HepG2 (cell line): ENCODE results near the gene DUOXA1. TPM values are rescaled to one million over a fixed set of nuclear protein-coding genes. Genes with fewer than 3 reads are reported as not detected.

Experiments
- ATAC-seq: fragments of 200-7000 bp; cut with Tn5 transposase; 3 replicates; pipeline ENCODE4 v1.9.1; 2020; ENCODE audit warnings: mild to moderate bottlenecking, moderate library complexity
- BruUV-seq: library from RNA; stranded (reverse); fragments of 400-500 nt; replicated peaks from 2 replicates; lab custom pipeline; 2021; lab: Mats Ljungman, UMichigan
- CTCF ChIA-PET: fragments of 300-600 bp; formaldehyde crosslinking; extraction: SDS; loops from one replicate; lab custom pipeline; 2021; ENCODE audit warnings: low total read pairs, inconsistent platforms, low intra/inter-chr PET ratio; lab: Yijun Ruan, JAX
- POLR2A ChIA-PET: fragments of 350-600 bp; sonication (Branson Sonifier 250); formaldehyde crosslinking; loops from one replicate; lab custom pipeline; 2020; ENCODE audit warnings: antibody characterized with exemption, inconsistent platforms; lab: Yijun Ruan, JAX
- DNase-seq: peaks from one replicate; pipeline ENCODE4 v3.0.0-alpha.2; 2015; ENCODE audit warnings: low spot score
- FAIRE-seq: peaks from 3 replicates; lab custom pipeline; 2011; peaks lifted over from hg19 to GRCh38; lab: Jason Lieb, UNC
- H2AFZ ChIP-seq: one replicate; pipeline ENCODE4 v1.6.1; 2011; ENCODE audit warnings: low read length, inconsistent platforms
- H3K27ac ChIP-seq: fragments of 300-600 bp; 3 replicates; pipeline ENCODE4 v1.8.0; 2011; ENCODE audit warnings: mixed run types, mild to moderate bottlenecking, mixed read lengths, low read length, inconsistent platforms; ENCODE audit not compliant: insufficient read depth; ENCODE audit errors: extremely low read length
- H3K27me3 ChIP-seq, 2 experiments: fragments of 200-600 bp in 1 of 2; 2 replicates in 1 of 2; 3 replicates in 1 of 2; pipeline versions ENCODE4 v1.6.0 to v1.8.0; 2011; ENCODE audit warnings: low read length in 2 of 2, mild to moderate bottlenecking in 2 of 2, moderate library complexity in 2 of 2, inconsistent platforms in 1 of 2; ENCODE audit not compliant: insufficient read depth in 2 of 2, control insufficient read depth in 1 of 2
- H3K36me3 ChIP-seq, 2 experiments: fragments of 200-600 bp in 1 of 2; replicated peaks in 1 of 2; 2 replicates in 1 of 2; 3 replicates in 1 of 2; pipeline versions ENCODE4 v1.5.1 to v1.8.0; 2011; ENCODE audit warnings: low read length in 2 of 2, inconsistent platforms in 1 of 2; ENCODE audit not compliant: insufficient read depth in 2 of 2, control insufficient read depth in 1 of 2
- H3K4me1 ChIP-seq: 2 replicates; pipeline ENCODE4 v1.5.1; 2012; ENCODE audit warnings: low read length, inconsistent platforms; ENCODE audit not compliant: insufficient read depth
- H3K4me2 ChIP-seq: 2 replicates; pipeline ENCODE4 v1.6.0; 2011; ENCODE audit warnings: low read depth, low read length, inconsistent platforms
- H3K4me3 ChIP-seq, 3 experiments: fragments of 200-600 bp in 1 of 3; sonication (generic), shearing (Covaris generic) in 1 of 3; replicated peaks in 1 of 3; 2 replicates each; pipeline ENCODE4 v1.5.1; 2011 to 2016; ENCODE audit warnings: low read length in 3 of 3, inconsistent platforms in 2 of 3, low read depth in 2 of 3, mild to moderate bottlenecking in 2 of 3, control low read depth in 1 of 3, mixed read lengths in 1 of 3; ENCODE audit not compliant: insufficient read depth in 1 of 3
- H3K79me2 ChIP-seq: one replicate; pipeline ENCODE4 v1.6.1; 2011; ENCODE audit warnings: low read length, inconsistent platforms; ENCODE audit not compliant: insufficient read depth
- H3K9ac ChIP-seq: 2 replicates; pipeline ENCODE4 v1.6.0; 2011; ENCODE audit warnings: mild to moderate bottlenecking, low read depth, low read length, inconsistent platforms; ENCODE audit not compliant: insufficient read depth
- H3K9me3 ChIP-seq: 2 replicates; pipeline ENCODE4 v1.5.1; 2012; ENCODE audit warnings: mild to moderate bottlenecking, low read length
- H4K20me1 ChIP-seq: 2 replicates; pipeline ENCODE4 v1.6.0; 2011; ENCODE audit warnings: inconsistent platforms, mild to moderate bottlenecking, low read length, moderate library complexity; ENCODE audit not compliant: insufficient read depth
- ATF7-NPFF ChIP-seq: sonication (generic); formaldehyde crosslinking; IDR thresholded peaks from 2 replicates; pipeline ENCODE4 v1.8.1; 2023; ENCODE audit warnings: mild to moderate bottlenecking, low read depth, missing genetic modification reagents, moderate library complexity
- CREBL2 ChIP-seq: sonication (generic); formaldehyde crosslinking; IDR thresholded peaks from 2 replicates; pipeline ENCODE4 v1.8.1; 2023; ENCODE audit warnings: missing genetic modification reagents, mild to moderate bottlenecking, borderline replicate concordance
- ELF3 ChIP-seq: IDR thresholded peaks from 2 replicates; pipeline ENCODE4 v1.6.1; 2016; ENCODE audit warnings: missing genetic modification reagents, missing compliant biosample characterization
- HOXA9 ChIP-seq: sonication (generic); formaldehyde crosslinking; IDR thresholded peaks from 2 replicates; pipeline ENCODE4 v1.8.1; 2022; ENCODE audit warnings: missing genetic modification reagents, mild to moderate bottlenecking, moderate library complexity, borderline replicate concordance
- MTA1 ChIP-seq: sonication (generic); formaldehyde crosslinking; IDR thresholded peaks from 2 replicates; pipeline ENCODE4 v1.4.0; 2020; ENCODE audit warnings: missing genetic modification reagents, mild to moderate bottlenecking, borderline replicate concordance
- PAF1 ChIP-seq: IDR thresholded peaks from 2 replicates; pipeline ENCODE4 v1.6.1; 2016; ENCODE audit warnings: missing genetic modification reagents, missing compliant biosample characterization
- ZNF530 ChIP-seq: sonication (generic); formaldehyde crosslinking; IDR thresholded peaks from 2 replicates; pipeline ENCODE4 v1.5.0; 2020; ENCODE audit warnings: low read depth, mild to moderate bottlenecking, missing genetic modification reagents
- ZNF557 ChIP-seq: sonication (generic); formaldehyde crosslinking; IDR thresholded peaks from 2 replicates; pipeline ENCODE4 v1.4.0; 2020; ENCODE audit warnings: missing genetic modification reagents
- ZNF562 ChIP-seq: sonication (generic); formaldehyde crosslinking; IDR thresholded peaks from 2 replicates; pipeline ENCODE4 v1.8.0; 2022; ENCODE audit warnings: missing genetic modification reagents, borderline replicate concordance
- ZNF749 ChIP-seq: sonication (generic); formaldehyde crosslinking; IDR thresholded peaks from 2 replicates; pipeline ENCODE4 v1.8.0; 2022; ENCODE audit warnings: mild to moderate bottlenecking, missing genetic modification reagents, moderate library complexity, borderline replicate concordance
- ZSCAN30 ChIP-seq: sonication (generic); formaldehyde crosslinking; IDR thresholded peaks from 2 replicates; pipeline ENCODE4 v1.5.0; 2020; ENCODE audit warnings: mild to moderate bottlenecking, missing genetic modification reagents
- WGBS: methylation state at CpG from one replicate; pipeline ENCODE4 v1.1.6; 2017; ENCODE audit warnings: low lambda C conversion rate; 5-methylcytosine and 5-hydroxymethylcytosine counted together
- in situ Hi-C: cut with HindIII; loops from 2 replicates; pipeline ENCODE4 v1.10.0; 2017; ENCODE audit warnings: low pct_unique_long_range_greater_than_20kb; ENCODE audit not compliant: extremely low pct_ligation_motif_present
- intact Hi-C: fragments of 100-400 bp; cut with micrococcal nuclease; formaldehyde crosslinking; loops from one replicate; pipeline ENCODE4 v1.10.0; 2022; ENCODE audit not compliant: unreplicated experiment
- polyA plus RNA-seq, 8 experiments: library from polyadenylated mRNA; depleted of rRNA in 3 of 8; stranded (reverse) in 7 of 8; unstranded in 1 of 8; fragments of >200 nt; fragmentation: Illumina TruSeq in 4 of 8; extraction: Trizol in 4 of 8; gene quantifications; 2 replicates each; pipeline versions ENCODE4 v1.2.1 to v1.2.3, GENCODE V29; 2011 to 2016; ENCODE audit warnings: low read depth in 4 of 8, missing spikeins in 1 of 8, mixed read lengths in 1 of 8; ENCODE audit not compliant: insufficient read depth in 1 of 8
- total RNA-seq, 5 experiments: library from RNA; depleted of rRNA; stranded (reverse); fragments of >200 nt; fragmentation: Illumina TruSeq; extraction: Trizol; gene quantifications; 2 replicates each; pipeline ENCODE4 v1.2.3, GENCODE V29; 2016; ENCODE audit warnings: low read depth in 1 of 5
- TF ChIP-seq, protein P1 (sequence below): sonication (generic); formaldehyde crosslinking; IDR thresholded peaks from 2 replicates; pipeline ENCODE4 v1.8.1; 2023; ENCODE audit warnings: mild to moderate bottlenecking, moderate library complexity, missing genetic modification reagents

The DUOXA1 gene
- total and polyA plus RNA-seq, 2 of the 13 experiments (the other 11 are each of a cell fraction or from before 2014, with no cell fraction given): not detected

- TF ChIP-seq, protein P1, sequence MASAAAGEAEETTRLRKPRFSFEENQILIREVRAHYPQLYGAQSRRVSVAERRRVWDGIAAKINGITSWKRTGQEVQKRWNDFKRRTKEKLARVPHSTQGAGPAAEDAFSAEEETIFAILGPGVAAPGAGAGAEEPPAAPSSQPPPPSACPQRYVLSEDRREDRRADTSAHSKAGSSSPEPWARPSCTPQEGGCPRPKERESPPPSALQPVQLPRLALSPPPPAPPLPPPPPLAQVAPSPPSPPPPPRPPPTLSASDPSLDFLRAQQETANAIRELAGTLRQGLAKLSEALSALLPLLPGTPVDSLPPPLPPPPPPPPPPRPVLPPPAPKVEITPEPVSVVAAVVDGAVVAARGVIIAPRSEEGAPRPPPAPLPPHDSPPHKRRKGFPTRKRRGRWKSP (CRISPR knock-in tag): no peak
- TF ChIP-seq CREBL2 (no peak), ZNF530 (CRISPR knock-in tag) (no peak), MTA1 (no peak)
Observed at GRCh38 chr15:45102226-45102625, 27.5 kb downstream of the DUOXA1 start (continued).

DNA sequence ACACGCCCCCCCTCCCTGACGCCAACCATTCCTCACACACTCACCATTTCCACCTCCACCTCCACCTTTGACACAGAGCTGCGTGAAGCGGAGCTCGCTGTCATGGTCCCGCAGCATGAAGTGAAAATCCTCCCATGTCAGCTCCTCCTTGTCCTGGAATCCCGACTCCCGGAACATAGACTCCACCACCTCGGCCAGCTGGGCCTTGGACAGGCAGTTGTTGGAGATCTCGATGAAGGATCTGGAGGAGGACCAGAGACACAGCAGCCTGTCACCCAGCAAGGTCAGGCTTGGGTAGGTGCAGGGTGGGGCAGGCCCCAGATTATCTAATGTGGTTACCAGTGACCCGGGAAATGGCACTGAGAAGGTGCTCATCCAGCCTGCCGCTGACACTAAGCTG, 27.9 kb downstream of the DUOXA1 start:
- POLR2A ChIA-PET: interaction anchor here (1.3 kb wide), 1 partner anchor 16 kb away, joined by 3 read pairs; no protein-coding TSS in a partner anchor
- no peak for FAIRE-seq

More for the DNA sequence above, 27.9 kb downstream of the DUOXA1 start:
- no TSS peak for BruUV-seq
- in situ Hi-C loops: no loop called here
- no peak for DNase-seq
- no peaks in the 10 kb centered on the region for H3K36me3 ChIP-seq
- ATAC-seq: no peak
- peaks cover 8 to 36% of the 10 kb centered on the region in 2 experiments for H3K27me3 ChIP-seq
- H4K20me1 ChIP-seq: no peaks in the 10 kb centered on the region
- no peak overlapping the region for H3K27ac ChIP-seq
- WGBS: 62% methylated on average over 11 of the region's 12 CpGs
- intact Hi-C loops: no loop called here
- H3K9me3 ChIP-seq: no peaks in the 10 kb centered on the region
- H2AFZ ChIP-seq: no peak overlapping the region
- H3K4me1 ChIP-seq: no peaks in the 10 kb centered on the region
- no peak overlapping the region for H3K4me3 ChIP-seq
- TF ChIP-seq ZNF562 (CRISPR knock-in tag): no peak
- TF ChIP-seq ATF7-NPFF (CRISPR knock-in tag): no peak
- TF ChIP-seq ZNF557 (CRISPR knock-in tag): no peak
- TF ChIP-seq HOXA9 (CRISPR knock-in tag): no peak
- no peak for TF ChIP-seq ELF3
- no peak for TF ChIP-seq ZNF749 (CRISPR knock-in tag)
- TF ChIP-seq ZSCAN30 (CRISPR knock-in tag): no peak
- no peak for TF ChIP-seq PAF1 (CRISPR knock-in tag)
- CTCF ChIA-PET: no interaction called here
- no peak overlapping the region for H3K4me2 ChIP-seq
- no peak overlapping the region for H3K9ac ChIP-seq
- H3K79me2 ChIP-seq: no peaks in the 10 kb centered on the region
